Stimulated activated CD8-positive, alpha-beta memory T cell treated with anti-CD3 and anti-CD28 coated beads, Interleukin-15, amount 100 ng/mL, for 1 hour (primary cell): Measurements from ENCODE around the gene GRIK2.

Experiments used
- DNase-seq: peaks from one replicate; pipeline ENCODE4 v3.0.0-alpha.2; 2020; ENCODE audit warnings: low read depth

The GRIK2 gene

DNA sequence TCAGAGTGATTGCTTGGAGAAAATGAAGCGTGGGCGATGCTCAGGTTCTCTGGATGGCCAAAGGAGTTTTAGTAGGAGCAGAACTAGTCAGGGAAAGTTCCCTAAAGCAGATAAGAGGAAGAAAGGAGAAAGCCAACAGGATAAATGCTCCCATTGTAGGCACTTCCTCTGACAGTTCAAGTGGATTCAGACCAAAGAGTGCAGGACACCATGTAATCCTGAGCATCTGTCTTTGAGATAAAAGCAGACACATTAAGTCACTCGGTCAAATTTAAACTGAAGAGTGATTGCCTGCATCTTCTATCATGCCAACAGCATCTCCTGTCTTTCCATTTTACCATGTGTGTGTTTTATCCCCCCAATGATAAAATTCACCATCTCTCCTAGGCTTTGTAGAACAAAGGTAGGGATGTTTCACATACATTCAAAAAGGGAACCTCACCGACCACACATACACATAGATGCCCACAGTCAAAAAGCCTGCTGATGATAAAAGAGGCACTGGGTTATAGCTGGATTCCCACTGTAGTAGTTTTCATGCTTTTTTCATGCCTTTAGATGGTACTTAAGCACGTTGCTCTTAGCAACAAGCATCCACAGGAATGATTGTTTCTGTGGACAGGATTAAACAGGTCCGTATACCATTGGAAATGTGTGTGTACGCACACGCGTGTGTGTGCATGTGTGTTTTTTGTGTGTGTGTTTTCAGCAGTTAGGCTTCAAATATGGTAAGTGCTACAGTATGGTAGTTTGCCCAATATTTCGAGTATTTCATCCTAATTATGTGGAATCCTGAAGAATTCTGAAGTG is 7.0 kb downstream of the GRIK2 start:
- no peak for DNase-seq

DNA sequence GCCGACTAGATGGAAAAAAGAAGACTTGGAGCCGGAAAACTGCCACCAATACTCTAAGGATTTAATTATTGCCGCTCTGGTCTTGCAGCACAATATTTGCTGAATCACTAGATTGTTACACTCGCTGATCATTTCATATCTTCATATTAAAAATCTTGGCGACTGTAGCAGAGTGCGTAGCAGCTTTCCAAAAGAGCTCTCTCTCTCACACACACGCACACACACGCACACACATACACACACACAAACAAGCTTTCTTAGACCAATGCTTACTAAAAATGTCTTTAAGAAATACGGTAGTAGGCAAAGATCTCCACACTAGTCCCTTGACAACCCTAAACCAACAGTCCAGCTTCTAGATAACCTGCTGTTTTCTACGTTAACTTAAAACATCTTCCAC is 7.7 kb downstream of the GRIK2 start:
- no peak for DNase-seq

DNA sequence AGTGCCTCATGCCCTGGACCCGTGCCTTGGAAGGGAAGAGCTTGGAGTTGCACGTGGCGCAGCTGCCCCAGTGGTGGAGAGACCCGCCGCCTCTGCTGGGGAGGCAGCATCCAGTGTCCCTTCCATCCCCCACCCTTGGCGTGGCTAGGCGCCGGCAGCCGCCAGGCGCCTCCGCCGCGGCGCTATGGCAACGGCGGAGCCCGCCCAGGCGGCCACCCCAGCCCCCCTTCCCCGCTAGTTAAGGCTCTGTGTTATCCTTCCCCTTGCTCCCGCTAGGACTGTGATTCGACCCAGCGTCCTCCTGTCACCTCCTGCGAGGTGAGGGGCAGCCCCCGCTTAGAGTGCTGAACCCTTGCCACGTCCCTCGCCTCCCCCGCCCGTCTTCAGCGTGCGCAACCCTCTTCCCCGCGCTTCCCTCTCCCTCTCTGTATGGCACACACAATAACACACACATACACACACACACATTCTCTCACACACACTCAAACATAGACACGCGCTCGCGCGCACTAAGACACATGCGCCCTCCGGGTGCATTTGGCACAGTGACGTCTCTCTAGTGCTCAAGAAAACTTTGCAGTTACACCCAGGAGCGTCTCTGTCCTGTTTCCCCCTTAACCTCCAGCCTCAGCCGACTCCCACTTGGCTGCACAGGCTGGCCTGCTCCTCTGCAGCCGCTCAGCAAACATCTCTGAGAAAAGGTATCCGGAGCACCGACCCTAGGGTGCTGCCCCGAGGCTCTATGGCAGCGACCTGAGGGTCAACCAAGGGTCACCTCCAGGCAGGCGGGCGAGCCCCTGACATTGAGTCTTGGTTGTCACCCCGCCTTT is 8.5 kb downstream of the GRIK2 start:
- no peak for DNase-seq

DNA sequence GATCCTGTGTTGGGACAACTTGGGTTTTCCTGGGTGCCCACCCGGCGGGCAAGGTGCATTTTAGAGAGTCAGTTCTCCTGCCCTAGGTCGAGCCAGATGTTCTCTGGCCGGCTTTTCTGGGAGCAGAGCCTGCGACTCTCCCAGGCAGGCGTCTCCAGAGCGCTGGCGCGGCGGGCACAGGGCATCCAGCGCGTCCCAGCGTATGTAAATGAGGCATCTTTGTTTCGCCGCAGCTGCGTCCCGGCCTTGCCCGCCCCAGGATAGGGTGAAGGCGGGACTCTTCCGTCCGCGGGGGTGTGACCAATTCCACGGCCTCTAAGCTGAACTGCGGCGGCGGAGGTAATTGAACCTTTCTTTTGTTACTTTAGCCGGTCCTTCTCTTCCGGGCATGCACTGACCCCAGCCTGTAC is 9.1 kb downstream of the GRIK2 start:
- DNase-seq, result no peak

DNA sequence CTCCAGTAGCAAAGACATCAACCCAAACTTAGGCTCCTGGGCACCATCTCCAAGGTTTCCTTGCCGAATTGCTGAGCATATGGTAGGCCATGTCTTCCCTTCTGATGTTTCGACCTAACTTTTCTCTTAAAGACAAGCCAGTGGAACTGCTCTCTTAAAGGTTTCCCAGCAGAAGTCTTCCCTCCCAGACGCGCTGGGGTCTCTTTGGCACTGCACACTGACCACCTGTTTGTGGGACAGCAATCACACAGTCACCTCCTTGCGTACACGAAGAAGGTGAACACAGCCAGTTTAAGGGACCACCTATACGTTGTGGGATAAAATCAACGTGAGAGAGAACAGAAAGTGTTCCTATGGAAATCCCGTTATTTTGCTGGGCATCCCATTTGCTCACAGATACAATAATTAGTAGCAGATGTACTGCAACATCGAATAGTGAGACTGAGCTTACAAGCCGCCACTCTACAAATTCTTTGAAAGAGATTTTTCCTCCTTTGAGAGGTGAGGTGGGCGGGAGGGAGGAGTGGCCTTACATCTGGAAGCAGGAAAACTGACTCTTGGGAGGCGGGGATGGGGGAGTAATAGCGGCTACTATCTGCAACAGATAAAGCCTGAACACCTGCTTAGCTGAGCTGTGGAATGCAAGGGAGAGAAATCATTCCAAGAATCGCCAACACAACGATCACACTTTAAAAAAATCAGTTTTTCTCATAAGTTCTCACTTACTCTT is 9.9 kb downstream of the GRIK2 start:
- DNase-seq, result no peak

DNA sequence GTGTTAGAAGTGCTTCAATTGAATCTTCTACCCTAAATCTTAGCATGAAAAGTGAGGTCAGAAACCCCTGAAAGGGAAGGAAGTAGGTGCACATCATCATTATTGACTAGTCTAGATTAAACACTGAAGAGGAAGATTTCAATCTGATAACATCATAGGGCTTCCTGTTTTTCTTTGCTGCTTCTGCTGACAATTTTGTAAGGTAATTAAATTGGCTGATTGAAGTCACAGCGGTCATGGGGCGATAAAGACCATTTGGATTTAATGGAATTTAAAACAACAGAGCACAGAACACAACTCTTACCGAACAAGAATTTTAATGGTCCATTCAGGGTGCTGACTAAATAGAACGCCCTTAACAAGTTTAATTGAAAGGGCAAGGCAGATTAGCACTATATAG is 11.3 kb downstream of the GRIK2 start:
- no peak for DNase-seq

DNA sequence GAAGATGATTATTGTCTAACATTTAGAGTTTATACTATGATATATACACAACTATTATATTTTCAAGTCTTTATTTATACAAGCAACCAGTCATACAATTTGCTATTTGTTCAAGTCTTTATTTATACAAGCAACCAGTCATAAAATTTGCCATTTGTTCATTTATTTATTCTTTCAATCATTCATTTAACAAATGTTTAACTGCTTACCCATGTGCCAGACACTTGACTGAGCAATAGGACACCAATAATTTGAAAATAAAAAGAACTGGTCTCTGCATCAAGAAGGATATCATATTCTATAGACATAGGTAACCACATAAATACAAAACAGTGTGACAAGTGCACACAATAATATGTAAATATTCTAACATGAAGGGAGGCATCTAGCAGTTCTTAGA is 20.3 kb downstream of the GRIK2 start:
- DNase-seq, result no peak

DNA sequence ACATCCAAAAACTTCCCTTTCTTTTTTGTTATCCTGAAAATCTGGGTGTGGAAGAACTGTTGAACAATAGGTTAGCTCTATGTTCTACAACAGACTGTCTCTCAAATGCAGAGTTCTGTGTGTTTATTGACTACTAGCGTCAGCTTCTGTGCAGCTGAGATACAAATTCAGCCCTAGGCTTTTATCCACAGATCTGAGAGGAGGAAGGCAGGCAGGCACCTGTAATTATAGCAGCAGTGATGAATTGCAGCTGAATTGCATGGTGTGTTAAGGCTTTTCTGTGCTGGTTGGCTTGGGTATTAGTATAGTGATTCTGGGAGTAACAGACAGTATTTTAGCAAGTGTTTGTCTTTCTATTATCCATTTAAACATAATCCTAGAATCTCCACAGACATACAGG is 24.4 kb downstream of the GRIK2 start:
- no peak for DNase-seq

DNA sequence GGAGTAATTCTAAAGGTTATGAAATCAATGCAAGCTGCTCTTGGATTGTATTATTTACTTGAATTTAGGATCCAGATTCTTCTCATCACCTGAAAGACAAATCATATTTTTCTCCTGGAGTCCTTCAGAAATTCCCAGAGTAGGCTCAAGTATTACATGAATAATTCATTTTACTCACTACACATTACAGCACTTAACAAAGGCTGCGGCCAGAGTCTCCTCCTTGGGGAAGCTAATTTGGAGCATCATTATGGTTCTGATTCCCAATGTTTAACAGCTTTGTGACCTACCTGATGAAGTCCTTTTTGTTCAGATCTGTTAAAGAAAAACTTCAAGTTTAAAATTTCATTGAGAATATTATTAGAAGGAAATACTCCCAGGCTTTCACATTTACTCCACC is 28.7 kb downstream of the GRIK2 start:
- no peak for DNase-seq

DNA sequence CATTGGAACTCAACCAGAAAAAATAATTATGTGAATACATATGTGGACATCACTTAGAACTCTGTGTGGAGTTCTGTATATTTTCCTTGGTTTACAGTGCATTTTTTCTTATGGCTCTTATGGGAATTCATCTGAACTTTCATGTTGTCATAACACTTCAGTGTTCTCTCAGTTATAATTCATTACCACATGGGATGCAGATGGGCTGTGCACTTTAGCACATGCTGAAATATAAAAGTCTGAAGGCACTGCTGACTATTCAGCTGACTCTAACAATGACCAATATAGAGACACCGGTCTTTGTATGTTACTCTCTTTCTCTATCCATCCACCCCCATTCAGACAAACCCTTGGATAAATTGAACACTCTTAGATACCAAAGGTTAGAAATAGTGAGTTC is 29.3 kb downstream of the GRIK2 start:
- no peak for DNase-seq

DNA sequence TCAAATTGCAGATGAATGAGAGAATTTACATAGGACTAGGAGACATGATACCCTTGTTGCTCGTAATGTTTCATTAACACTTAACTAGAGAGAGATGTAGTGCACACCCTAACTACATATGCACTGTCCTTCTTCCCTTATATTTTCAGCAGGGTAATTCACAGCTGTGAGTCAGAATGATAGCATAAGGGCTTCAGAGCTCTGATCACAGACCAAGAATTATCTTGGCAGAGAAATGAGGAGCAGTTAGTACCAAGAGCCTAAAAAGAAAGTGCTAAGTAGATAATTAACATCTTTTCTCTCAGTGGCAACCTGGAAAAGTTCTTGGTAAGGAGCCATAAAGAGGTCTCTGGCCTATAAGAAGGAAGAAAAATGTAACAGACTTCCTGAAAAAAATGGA is 35.8 kb downstream of the GRIK2 start:
- no peak for DNase-seq

DNA sequence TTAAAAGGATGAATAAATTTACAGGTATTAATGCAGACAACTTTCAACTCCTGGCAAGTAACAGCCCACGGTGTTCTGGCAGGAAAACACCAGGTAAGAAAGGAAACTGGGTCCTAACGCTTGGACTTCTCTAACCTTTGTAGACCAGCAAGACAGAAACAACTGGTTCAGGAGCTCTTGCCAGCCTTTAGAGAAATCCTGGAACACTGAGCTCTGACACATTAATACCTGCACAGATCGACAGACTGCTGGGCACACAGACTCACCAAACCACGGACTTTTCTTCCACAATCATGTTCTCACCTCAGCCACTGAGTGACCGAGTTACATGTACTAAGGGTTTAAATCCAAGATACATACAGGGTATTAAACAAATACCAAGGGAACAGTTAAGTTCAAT is 36.3 kb downstream of the GRIK2 start:
- no peak for DNase-seq

DNA sequence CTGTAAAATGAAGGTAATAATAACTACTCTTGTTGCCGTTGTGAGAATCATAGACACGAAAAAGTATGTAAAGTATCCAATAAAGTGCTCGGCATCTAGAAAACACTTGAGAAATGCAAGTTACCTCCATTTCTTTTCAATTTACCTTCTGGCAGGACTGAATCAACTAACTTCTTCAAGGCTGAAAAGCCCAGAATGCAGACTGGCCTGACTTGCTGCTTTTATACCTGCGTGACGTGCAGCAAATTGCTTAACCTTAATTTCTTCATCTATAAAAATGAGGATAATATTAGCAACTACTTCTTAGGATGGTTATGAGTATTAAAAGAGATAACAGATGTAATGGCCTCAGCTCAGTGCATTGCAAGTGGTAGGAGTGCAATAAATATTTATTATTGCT is 39.6 kb downstream of the GRIK2 start:
- no peak for DNase-seq

DNA sequence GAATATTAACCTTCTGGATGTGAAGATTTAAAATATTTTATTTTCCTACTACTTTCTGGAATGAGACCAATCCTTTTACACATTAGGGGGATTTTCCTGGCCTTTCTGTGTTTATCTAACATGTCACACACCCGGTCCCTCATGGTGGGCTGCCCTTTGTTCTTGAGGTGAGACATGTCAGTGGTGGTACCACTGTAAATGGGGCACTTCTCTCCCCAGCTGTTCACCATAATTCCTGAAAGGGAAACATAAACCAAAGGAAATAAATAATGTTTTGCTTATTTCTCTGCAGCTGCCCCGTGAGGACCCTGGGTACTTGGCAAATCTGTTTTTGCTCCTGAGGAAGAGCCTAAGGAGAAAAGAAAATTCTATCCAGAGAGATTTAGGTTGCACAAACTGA is 41.1 kb downstream of the GRIK2 start:
- DNase-seq, result no peak

DNA sequence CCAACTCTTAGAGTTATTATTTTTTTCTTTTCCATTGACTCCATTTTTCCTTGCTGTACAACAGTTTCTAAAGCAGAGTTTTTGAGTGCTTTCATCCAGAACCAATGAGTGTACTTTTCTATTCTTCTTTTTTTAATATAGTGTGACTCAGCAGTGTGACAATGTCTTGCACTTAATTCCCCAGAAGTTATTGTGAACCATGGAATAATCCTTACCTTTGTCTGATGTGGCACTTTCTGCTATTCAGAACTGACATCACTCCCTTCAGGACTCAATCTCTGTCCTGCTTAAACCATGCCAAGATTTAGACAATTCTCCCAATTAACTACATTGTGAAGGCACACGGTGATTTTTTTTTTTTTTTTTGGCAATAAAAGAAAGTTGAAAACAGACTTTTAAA is 41.5 kb downstream of the GRIK2 start:
- DNase-seq, result no peak

DNA sequence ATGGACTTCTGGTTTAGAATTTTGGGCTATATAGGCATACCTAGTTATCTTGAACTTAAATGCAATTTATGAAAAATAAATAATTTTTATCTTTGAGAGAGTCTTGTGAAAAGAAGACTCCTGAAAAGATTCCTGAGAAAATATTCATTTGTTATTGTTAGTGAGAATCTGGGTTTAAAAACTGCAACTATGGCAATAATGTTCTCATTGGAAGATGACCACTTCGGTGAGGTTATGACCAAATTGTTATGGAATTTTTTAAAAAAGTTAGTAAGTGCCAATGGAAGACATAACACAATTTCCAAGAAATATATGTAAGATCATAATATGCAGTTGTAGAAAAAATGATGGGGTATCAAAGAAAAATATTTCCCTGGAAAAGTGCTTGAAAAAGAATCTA is 46.3 kb downstream of the GRIK2 start:
- no peak for DNase-seq

DNA sequence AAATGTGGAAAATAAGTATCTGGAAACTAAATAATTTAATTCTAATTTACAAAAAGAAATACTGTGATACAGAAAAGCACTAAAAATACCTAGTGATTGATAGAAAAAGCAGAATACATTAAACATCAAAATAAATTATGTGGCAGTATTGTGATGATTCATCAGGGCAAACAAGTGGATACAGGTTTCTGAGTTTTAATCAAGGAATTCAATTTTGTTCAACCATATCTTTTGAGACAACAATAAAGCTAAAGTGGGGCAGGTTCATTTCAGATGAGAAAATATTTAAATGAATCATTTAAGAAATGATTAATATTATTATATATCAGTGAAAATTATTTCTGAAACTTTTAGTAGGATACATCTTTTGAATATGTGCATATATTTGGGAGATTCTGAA is 49.8 kb downstream of the GRIK2 start:
- no peak for DNase-seq

DNA sequence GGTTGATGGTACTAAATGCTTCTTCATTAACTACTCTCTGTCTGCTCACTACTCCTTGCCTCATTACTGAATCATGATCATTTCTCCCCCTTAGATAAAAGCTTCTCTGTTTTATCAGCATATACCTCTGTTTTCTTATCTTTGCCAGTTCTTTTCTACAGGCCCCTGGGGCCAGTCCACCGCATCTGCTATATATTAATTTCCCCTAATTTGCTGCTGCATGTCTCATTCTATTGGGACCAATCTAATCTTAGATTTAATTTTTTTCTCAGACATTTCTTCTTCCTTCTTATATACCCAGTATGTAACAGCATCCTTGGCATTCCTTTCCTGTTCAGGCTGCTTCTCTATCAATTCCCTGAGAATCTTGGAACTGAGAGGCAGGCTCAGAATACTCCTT is 51.2 kb downstream of the GRIK2 start:
- no peak for DNase-seq

DNA sequence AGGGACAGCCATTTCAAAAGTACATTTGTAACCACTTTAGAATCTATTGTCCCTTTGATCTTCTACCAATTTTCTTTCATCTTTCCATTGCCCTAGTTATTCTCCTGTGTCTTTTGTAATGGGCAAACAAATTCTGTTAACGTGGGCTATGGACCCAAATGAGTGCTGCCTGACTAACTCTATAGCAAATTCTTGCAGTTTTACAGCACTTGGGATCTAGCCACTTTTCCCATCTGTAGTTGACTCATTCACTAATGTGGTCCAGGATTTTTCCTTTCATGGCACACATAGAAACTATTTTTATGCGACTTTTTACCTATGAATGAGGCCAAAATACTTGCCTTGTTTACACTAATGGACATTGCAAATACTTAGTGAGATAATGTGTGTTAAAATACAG is 52.0 kb downstream of the GRIK2 start:
- no peak for DNase-seq

DNA sequence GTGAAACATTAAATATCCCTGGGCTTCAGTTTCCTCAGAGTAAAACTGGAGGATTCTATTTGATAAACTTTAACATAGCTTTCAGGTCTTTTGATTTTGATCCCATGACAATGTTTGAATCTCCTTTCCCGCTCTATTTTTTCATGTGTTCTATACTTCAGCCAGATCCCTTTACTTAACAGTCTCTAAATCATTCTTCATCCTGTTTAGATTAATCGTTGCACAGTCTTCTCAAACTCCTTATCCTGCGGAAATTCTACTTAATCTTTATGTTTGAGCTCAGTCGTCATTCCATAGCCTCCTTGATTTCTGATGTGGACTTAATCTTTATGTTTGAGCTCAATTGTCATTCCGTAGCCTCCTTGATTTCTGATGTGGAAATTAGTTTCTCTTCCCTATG is 57.4 kb downstream of the GRIK2 start:
- DNase-seq, result no peak

DNA sequence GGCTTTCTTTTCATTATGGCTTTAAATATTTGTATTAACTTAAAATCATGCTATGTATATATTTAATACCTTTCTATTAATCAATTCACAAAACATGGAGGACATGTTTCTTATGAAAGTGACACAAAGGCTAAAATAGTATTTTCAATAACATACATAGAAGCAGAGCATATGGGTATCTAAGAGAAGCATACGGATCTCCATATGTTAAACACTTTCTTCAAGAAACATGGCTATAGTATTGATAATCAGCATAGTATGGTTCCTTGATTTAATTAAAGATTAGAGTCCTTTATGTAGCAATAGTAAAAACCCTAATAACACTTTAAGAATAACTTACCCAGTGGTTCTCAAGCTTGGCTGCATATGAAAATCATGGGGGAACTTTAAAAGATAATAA is 58.5 kb downstream of the GRIK2 start:
- no peak for DNase-seq

DNA sequence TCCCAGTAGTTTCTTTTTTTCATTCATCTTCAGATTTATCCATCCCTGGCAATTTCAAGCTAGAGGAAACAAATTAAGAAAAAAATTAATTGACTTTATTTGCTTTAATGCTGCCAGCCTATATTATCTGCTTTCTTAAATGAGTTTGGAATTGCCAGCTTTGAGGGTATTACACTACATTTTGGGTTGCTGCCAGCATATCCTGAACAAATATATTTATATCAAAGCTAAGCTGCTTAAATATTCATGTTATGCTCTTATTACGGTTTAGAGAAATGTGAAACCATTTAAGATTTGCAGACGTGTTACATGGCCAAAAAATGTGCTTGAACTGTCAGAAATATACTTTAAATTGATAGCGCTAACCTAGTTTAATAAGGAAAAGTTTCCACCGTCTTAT is 59.7 kb downstream of the GRIK2 start:
- DNase-seq, result no peak

DNA sequence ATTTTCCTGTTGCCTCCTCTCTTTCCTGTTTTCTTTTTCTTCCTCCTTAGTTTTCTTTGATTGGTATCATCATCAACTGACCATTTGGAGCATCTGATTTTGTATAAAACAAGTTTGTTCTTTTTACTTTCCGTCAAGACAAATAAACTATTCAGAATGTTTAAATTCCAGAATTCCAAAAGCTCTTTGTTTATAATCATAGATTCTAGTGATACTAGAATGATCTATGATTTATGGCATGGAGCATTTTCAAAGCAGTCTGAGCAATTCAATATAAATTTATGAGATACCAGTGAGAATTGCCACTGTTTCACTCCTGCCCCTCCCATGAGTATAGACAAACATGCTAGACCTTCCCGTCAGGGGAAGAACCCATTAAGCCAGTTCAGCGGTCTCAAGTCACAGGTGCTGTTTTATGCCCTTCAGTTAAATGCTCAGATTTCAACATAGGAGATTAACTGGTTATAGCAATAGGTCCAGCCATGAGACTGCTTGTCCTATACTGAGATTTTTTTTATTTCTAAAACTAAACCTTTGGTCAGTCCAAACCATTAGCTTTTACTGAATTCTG is 60.7 kb downstream of the GRIK2 start:
- DNase-seq, result no peak
